Endothelial cell of umbilical vein (primary cell): ENCODE results near the gene DIP2A. TPM values are rescaled to one million over a fixed set of nuclear protein-coding genes. Genes with fewer than 3 reads are reported as not detected.

ENCODE experiments used
- BruUV-seq: library from RNA; stranded (reverse); fragments of 400-500 nt; replicated peaks from 2 replicates; lab custom pipeline; 2021; lab: Mats Ljungman, UMichigan
- CTCF ChIA-PET: fragments of 300-600, 350-600 bp; sonication (Branson Sonifier 250); formaldehyde crosslinking; loops from one replicate; lab custom pipeline; 2021; ENCODE audit warnings: antibody characterized with exemption, inconsistent platforms; lab: Charles Lee
- POLR2A ChIA-PET: fragments of 300-600, 350-600 bp; sonication (Branson Sonifier 250); formaldehyde crosslinking; loops from one replicate; lab custom pipeline; 2021; ENCODE audit warnings: antibody characterized with exemption, inconsistent platforms; lab: Charles Lee
- DNase-seq: peaks from one replicate; pipeline ENCODE4 v3.0.0-alpha.2; 2011; ENCODE audit warnings: low read depth, low spot score
- FAIRE-seq: peaks from 2 replicates; lab custom pipeline; 2011; peaks lifted over from hg19 to GRCh38; lab: Jason Lieb, UNC
- H2AFZ ChIP-seq: 2 replicates; pipeline ENCODE4 v1.6.0; 2012; ENCODE audit warnings: low read depth, low read length, control low read depth, inconsistent platforms
- H3K27ac ChIP-seq: 2 replicates; pipeline ENCODE4 v1.5.1; 2011; ENCODE audit warnings: low read depth, mild to moderate bottlenecking, control low read depth, low read length, moderate library complexity; ENCODE audit not compliant: insufficient read depth
- H3K27me3 ChIP-seq, 2 experiments: 2 replicates each; pipeline versions ENCODE4 v1.6.0 to v1.6.1; 2011; ENCODE audit warnings: low read length in 2 of 2, mixed read lengths in 1 of 2; ENCODE audit not compliant: control insufficient read depth in 2 of 2, insufficient read depth in 2 of 2
- H3K36me3 ChIP-seq, 2 experiments: 2 replicates in 1 of 2; 3 replicates in 1 of 2; pipeline ENCODE4 v1.5.1; 2011; ENCODE audit warnings: low read length in 2 of 2, mild to moderate bottlenecking in 1 of 2, moderate library complexity in 1 of 2; ENCODE audit not compliant: control insufficient read depth in 2 of 2, insufficient read depth in 2 of 2; ENCODE audit errors: extremely low read depth in 1 of 2
- H3K4me1 ChIP-seq: 3 replicates; pipeline ENCODE4 v1.5.1; 2011; ENCODE audit warnings: mild to moderate bottlenecking, low read length; ENCODE audit not compliant: control insufficient read depth, insufficient read depth; ENCODE audit errors: extremely low read depth
- H3K4me2 ChIP-seq: 2 replicates; pipeline ENCODE4 v1.6.1; 2011; ENCODE audit warnings: low read length, control low read depth, mixed read lengths; ENCODE audit not compliant: insufficient read depth
- H3K4me3 ChIP-seq, 3 experiments: fragments of 200-600 bp in 1 of 3; sonication (generic), shearing (Covaris generic) in 1 of 3; replicated peaks in 1 of 3; 2 replicates each; pipeline ENCODE4 v1.5.1; 2011 to 2016; ENCODE audit warnings: control low read depth in 3 of 3, low read length in 3 of 3, mild to moderate bottlenecking in 2 of 3, inconsistent platforms in 1 of 3, low read depth in 1 of 3, moderate library complexity in 1 of 3; ENCODE audit not compliant: insufficient read depth in 1 of 3
- H3K79me2 ChIP-seq: 2 replicates; pipeline ENCODE4 v1.6.0; 2012; ENCODE audit warnings: low read length, inconsistent platforms; ENCODE audit not compliant: control insufficient read depth, insufficient read depth
- H3K9ac ChIP-seq: replicated peaks from 2 replicates; pipeline ENCODE3; 2011; ENCODE audit warnings: low read length, control low read depth; ENCODE audit not compliant: insufficient read depth; ENCODE audit errors: extremely low read depth
- H3K9me1 ChIP-seq: replicated peaks from 3 replicates; pipeline ENCODE4 v1.6.0; 2011; ENCODE audit warnings: mild to moderate bottlenecking, low read length; ENCODE audit not compliant: control insufficient read depth, insufficient read depth; ENCODE audit errors: extremely low read depth
- H3K9me3 ChIP-seq: replicated peaks from 2 replicates; pipeline ENCODE4 v1.5.1; 2012; ENCODE audit warnings: low read length, inconsistent platforms; ENCODE audit not compliant: control insufficient read depth, insufficient read depth
- H4K20me1 ChIP-seq: replicated peaks from 2 replicates; pipeline ENCODE3; 2011; ENCODE audit warnings: mild to moderate bottlenecking, low read length; ENCODE audit not compliant: control insufficient read depth, insufficient read depth; ENCODE audit errors: extremely low read depth
- GATA2 ChIP-seq: IDR thresholded peaks from 2 replicates; pipeline ENCODE4 v1.7.0; 2011; ENCODE audit warnings: low read depth, mild to moderate bottlenecking, moderate library complexity, mixed read lengths, low read length; ENCODE audit not compliant: insufficient read length, insufficient read depth
- JUN ChIP-seq: IDR thresholded peaks from 2 replicates; pipeline ENCODE4 v1.6.1; 2011; ENCODE audit warnings: borderline replicate concordance, low read depth; ENCODE audit not compliant: insufficient read length, insufficient read depth
- MYC ChIP-seq: IDR thresholded peaks from one replicate; pipeline ENCODE4 v1.6.1; 2011; ENCODE audit warnings: mild to moderate bottlenecking, low read depth, low read length
- POLR2AphosphoS5 ChIP-seq: IDR thresholded peaks from 2 replicates; pipeline ENCODE4 v1.6.1; 2012; ENCODE audit warnings: low read depth, mild to moderate bottlenecking, control low read depth, low read length, moderate library complexity; ENCODE audit not compliant: insufficient read depth
- dilution Hi-C: fragments of 300-500 bp; cut with MboI; formaldehyde crosslinking; loops from one replicate; pipeline ENCODE4 v1.15.0; 2019; ENCODE audit warnings: low sequenced_read_pairs; ENCODE audit not compliant: extremely low pct_ligation_motif_present
- intact Hi-C: fragments of 100-400 bp; cut with micrococcal nuclease; formaldehyde crosslinking; loops from one replicate; pipeline ENCODE4 v1.10.0; 2022
- polyA plus RNA-seq, 4 experiments: library from polyadenylated mRNA; depleted of rRNA in 3 of 4; stranded (reverse) in 3 of 4; unstranded in 1 of 4; fragments of >200 nt; gene quantifications; 2 replicates each; pipeline versions ENCODE4 v1.2.1 to v1.2.3, GENCODE V29; 2011 to 2012; ENCODE audit warnings: missing spikeins in 1 of 4
- total RNA-seq: library from RNA; stranded (reverse); gene quantifications from 2 replicates; pipeline ENCODE4 v1.2.3, GENCODE V29; 2021
- TF ChIP-seq, protein P1 (sequence below), 2 donors: IDR thresholded peaks; 1 replicate in 1 of 2; 2 replicates in 1 of 2; pipeline ENCODE4 v1.5.1; 2011; ENCODE audit warnings: low read length in 2 of 2, mild to moderate bottlenecking in 2 of 2, moderate library complexity in 2 of 2, control low read depth in 1 of 2, inconsistent platforms in 1 of 2, low read depth in 1 of 2; ENCODE audit not compliant: insufficient read depth in 1 of 2; ENCODE audit errors: extremely low read depth in 1 of 2
- TF ChIP-seq, protein P2 (sequence below): IDR thresholded peaks from 2 replicates; pipeline ENCODE4 v1.6.1; 2011; ENCODE audit not compliant: insufficient read depth, insufficient read length

The DIP2A gene
- total and polyA plus RNA-seq, 2 donors (not counting 3 experiments of a cell fraction or from before 2014, with no cell fraction given) = 34.5 to 62.1 TPM

DNA sequence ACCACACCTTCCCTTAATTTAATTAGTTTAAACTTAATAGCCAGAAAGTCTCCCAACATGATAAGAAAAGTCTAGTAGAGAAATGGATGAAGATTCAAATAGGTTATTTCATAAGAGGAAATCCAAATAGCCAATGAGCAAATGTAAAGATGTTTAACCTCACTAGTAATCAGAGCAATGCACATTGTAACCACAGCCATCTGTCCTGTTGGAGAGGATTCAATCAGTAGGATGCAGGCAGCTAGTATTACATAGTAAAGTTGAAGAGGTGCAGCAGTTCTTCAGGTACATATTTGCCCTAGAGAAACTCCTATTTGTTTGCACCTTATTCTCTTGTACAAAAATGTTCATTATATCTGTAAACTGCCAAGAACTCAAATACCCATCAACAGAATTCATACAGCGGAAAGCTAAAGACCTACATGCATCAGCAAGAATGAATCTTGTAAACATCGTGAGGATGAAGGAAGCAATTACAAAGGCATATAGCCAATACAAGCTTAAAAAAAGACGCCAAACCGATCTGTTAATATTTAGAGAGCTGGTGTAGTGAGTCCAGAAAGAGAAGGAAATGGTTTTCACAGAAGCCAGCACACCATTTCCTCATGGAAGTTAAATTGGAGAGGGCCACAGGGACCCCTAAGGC is 27.9 kb downstream of the DIP2A start:
- POLR2A ChIA-PET = no interaction called here
- H3K4me2 ChIP-seq = no peak overlapping the region
- DNase-seq (no peak), FAIRE-seq (no peak)
- no peak for TF ChIP-seq POLR2AphosphoS5
- H3K36me3 ChIP-seq = peaks cover 5% of the 10 kb centered on the region in 2 experiments
- no peaks in the 10 kb centered on the region for H3K4me1 ChIP-seq
- no peaks in the 10 kb centered on the region for H3K9me1 ChIP-seq
- H3K27me3 ChIP-seq = no peaks in the 10 kb centered on the region
- BruUV-seq = no TSS peak
- no peak overlapping the region for H3K27ac ChIP-seq
- H3K79me2 ChIP-seq = peaks cover 26% of the 10 kb centered on the region
- intact Hi-C loops = no loop called here
- H3K9me3 ChIP-seq = no peaks in the 10 kb centered on the region
- dilution Hi-C loops = no loop called here
- H4K20me1 ChIP-seq = peaks cover 9% of the 10 kb centered on the region
- no peak overlapping the region for H2AFZ ChIP-seq
- CTCF ChIA-PET = no interaction called here
- H3K4me3 ChIP-seq = no peak overlapping the region
- no peak overlapping the region for H3K9ac ChIP-seq

DNA sequence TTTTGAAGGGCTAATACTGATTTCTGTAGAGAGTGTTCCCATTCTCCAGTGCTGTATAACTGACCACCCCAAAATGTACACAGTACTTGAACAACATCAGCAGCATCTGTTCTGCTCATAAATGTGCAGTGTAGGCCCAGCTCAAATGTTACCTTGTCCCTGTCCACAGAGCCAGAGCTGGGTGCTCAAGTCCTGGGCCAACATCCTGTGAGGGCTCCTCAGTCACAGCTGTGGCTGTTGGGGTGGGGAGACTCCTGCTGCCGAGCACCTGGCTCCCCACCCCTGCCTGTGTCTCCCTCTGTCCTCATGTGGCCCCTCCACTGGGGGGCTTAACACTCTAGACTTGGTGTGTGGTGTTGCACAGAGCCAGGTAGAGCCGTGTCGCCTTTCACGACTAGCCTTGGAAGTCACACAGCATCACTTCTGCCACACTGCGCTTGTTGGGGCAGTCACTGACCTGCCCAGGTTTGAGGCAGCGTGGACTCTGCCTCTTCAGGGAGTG is 30.5 kb downstream of the DIP2A start:
- CTCF ChIA-PET = interaction anchor here (2.3 kb wide), 1 partner anchor 11 kb away, joined by 12 read pairs; no protein-coding TSS in a partner anchor
- H3K36me3 ChIP-seq = peaks cover 10 to 12% of the 10 kb centered on the region in 2 experiments

More for the DNA sequence above, 30.5 kb downstream of the DIP2A start:
- H3K4me3 ChIP-seq = no peak overlapping the region
- TF ChIP-seq JUN = no peak
- TF ChIP-seq POLR2AphosphoS5 = no peak
- TF ChIP-seq, protein P1, sequence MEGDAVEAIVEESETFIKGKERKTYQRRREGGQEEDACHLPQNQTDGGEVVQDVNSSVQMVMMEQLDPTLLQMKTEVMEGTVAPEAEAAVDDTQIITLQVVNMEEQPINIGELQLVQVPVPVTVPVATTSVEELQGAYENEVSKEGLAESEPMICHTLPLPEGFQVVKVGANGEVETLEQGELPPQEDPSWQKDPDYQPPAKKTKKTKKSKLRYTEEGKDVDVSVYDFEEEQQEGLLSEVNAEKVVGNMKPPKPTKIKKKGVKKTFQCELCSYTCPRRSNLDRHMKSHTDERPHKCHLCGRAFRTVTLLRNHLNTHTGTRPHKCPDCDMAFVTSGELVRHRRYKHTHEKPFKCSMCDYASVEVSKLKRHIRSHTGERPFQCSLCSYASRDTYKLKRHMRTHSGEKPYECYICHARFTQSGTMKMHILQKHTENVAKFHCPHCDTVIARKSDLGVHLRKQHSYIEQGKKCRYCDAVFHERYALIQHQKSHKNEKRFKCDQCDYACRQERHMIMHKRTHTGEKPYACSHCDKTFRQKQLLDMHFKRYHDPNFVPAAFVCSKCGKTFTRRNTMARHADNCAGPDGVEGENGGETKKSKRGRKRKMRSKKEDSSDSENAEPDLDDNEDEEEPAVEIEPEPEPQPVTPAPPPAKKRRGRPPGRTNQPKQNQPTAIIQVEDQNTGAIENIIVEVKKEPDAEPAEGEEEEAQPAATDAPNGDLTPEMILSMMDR (IDR thresholded peaks at IDR 0.05; ENCODE audit: extremely low read depth in 1 of 2, insufficient read depth in 1 of 2, low read depth in 1 of 2, low read length in 2 of 2) = no peak
- no peak for TF ChIP-seq MYC
- TF ChIP-seq, protein P2, sequence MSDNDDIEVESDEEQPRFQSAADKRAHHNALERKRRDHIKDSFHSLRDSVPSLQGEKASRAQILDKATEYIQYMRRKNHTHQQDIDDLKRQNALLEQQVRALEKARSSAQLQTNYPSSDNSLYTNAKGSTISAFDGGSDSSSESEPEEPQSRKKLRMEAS = no peak
- no peak for TF ChIP-seq GATA2
- no peak overlapping the region for H3K4me2 ChIP-seq
- POLR2A ChIA-PET = no interaction called here
- no peak overlapping the region for H2AFZ ChIP-seq
- no peaks in the 10 kb centered on the region for H3K27me3 ChIP-seq
- no peak for DNase-seq
- dilution Hi-C loops (no loop called here), intact Hi-C loops (no loop called here)
- H3K79me2 ChIP-seq = peaks cover 10% of the 10 kb centered on the region
- H4K20me1 ChIP-seq = no peaks in the 10 kb centered on the region
- H3K27ac ChIP-seq = no peak overlapping the region
- no peak for FAIRE-seq
- no TSS peak for BruUV-seq
- H3K4me1 ChIP-seq = peaks cover 2% of the 10 kb centered on the region
- H3K9me3 ChIP-seq = no peaks in the 10 kb centered on the region
- no peak overlapping the region for H3K9ac ChIP-seq
- no peaks in the 10 kb centered on the region for H3K9me1 ChIP-seq
